Mesothelial cell of epicardium (in vitro differentiated cells): ENCODE data around the gene EFS. TPM values are rescaled to one million over a fixed set of nuclear protein-coding genes. Genes with fewer than 3 reads are reported as not detected.
A peak's percentile ranks its signal among the peaks of the same experiment; 100 is the strongest.

Experiments
- DNase-seq, 2 experiments: peaks; one replicate each; pipeline ENCODE4 v3.0.0; 2021; ENCODE audit warnings: low spot score in 2 of 2; ENCODE audit not compliant: unreplicated experiment in 2 of 2
- H3K27ac Mint-ChIP-seq: 2 replicates; pipeline ENCODE4 v1.8.0; 2021; ENCODE audit warnings: mixed read lengths
- H3K27me3 Mint-ChIP-seq: 2 replicates; pipeline ENCODE4 v1.8.0; 2021; ENCODE audit warnings: low read depth, mixed read lengths
- H3K36me3 Mint-ChIP-seq: 2 replicates; pipeline ENCODE4 v1.8.0; 2021; ENCODE audit warnings: mixed read lengths
- H3K4me1 Mint-ChIP-seq: 2 replicates; pipeline ENCODE4 v1.8.0; 2021; ENCODE audit warnings: mixed read lengths
- H3K4me3 Mint-ChIP-seq: 2 replicates; pipeline ENCODE4 v1.8.0; 2021; ENCODE audit warnings: mild to moderate bottlenecking, moderate library complexity, mixed read lengths
- H3K9me3 Mint-ChIP-seq: 2 replicates; pipeline ENCODE4 v1.8.0; 2021; ENCODE audit warnings: mixed read lengths
- total RNA-seq: library from RNA; stranded (reverse); gene quantifications from 3 replicates; pipeline ENCODE4 v1.2.1, GENCODE V29; 2021
- TF ChIP-seq, protein P1 (sequence below): fragments of 200-600 bp; sonication (generic); IDR thresholded peaks from one replicate; pipeline ENCODE4 v1.5.0; 2021; ENCODE audit warnings: antibody characterized with exemption; ENCODE audit not compliant: unreplicated experiment

Gene EFS
- total RNA-seq, 1 donor from 2014 or later = 81.2 TPM

GRCh38 chr14:23370221-23370620 is 5.2 kb upstream of the EFS start:
- Mint-ChIP-seq H3K36me3 (no peaks in the 10 kb centered on the region), H3K27ac (no peak overlapping the region), H3K4me1 (peaks cover 9% of the 10 kb centered on the region), H3K9me3 (no peaks in the 10 kb centered on the region), H3K4me3 (no peak overlapping the region), H3K27me3 (peaks cover 3% of the 10 kb centered on the region)
- TF ChIP-seq, protein P1, sequence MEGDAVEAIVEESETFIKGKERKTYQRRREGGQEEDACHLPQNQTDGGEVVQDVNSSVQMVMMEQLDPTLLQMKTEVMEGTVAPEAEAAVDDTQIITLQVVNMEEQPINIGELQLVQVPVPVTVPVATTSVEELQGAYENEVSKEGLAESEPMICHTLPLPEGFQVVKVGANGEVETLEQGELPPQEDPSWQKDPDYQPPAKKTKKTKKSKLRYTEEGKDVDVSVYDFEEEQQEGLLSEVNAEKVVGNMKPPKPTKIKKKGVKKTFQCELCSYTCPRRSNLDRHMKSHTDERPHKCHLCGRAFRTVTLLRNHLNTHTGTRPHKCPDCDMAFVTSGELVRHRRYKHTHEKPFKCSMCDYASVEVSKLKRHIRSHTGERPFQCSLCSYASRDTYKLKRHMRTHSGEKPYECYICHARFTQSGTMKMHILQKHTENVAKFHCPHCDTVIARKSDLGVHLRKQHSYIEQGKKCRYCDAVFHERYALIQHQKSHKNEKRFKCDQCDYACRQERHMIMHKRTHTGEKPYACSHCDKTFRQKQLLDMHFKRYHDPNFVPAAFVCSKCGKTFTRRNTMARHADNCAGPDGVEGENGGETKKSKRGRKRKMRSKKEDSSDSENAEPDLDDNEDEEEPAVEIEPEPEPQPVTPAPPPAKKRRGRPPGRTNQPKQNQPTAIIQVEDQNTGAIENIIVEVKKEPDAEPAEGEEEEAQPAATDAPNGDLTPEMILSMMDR = no peak
- DNase-seq = no peak

GRCh38 chr14:23366426-23366921 is 1.5 kb upstream of the EFS start:
- TF ChIP-seq, protein P1 = no peak
- peak; percentile 75 to 88 for DNase-seq
- peaks cover 2% of the 10 kb centered on the region for H3K36me3 Mint-ChIP-seq
- no peaks in the 10 kb centered on the region for H3K9me3 Mint-ChIP-seq
- H3K27me3 Mint-ChIP-seq = peaks cover under 1% of the 10 kb centered on the region
- peaks cover 33% of the 10 kb centered on the region for H3K4me1 Mint-ChIP-seq
- peak overlapping the region; percentile 94 for H3K27ac Mint-ChIP-seq
- peak overlapping the region; percentile 68 for H3K4me3 Mint-ChIP-seq

DNA sequence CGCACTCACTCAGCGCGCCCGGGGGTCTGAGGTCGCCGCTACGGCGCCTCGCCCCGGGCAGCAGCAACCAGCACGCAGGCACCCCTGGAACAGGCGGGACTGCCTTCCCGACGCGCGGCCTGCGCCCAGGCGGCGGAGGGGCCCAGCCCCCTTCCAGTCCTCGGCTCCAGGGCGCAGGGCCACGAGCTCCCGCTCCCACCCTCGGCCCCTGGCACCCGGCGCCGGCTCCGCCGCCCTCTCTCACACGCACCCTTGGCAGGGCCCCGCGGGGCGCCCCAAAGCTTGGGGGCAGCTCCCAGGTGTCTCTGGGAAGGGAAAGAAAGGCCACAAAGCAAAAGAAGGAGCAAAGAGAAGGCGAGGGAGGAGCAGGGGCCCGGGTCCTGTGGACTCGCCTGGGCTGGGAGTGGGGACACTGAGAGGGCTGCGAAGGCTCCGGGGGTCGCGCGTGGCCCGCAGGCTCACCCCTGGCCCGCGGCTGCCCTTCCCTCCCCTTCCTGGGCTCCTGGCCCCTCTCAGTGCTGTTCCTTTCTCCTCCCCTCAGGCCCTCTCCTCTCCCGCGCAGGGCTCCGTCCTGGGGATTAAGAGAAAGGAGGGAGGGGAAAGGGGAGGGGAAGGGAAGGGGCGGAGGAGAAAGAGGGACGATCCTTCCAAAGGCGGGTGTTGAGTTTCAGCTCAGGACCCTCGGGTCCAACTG is 907 bp upstream of the EFS start:
- peak in 1 of 2 experiments; percentile 60 for DNase-seq
- peak overlapping the region; percentile 68 for H3K4me3 Mint-ChIP-seq
- H3K27me3 Mint-ChIP-seq = no peaks in the 10 kb centered on the region
- H3K36me3 Mint-ChIP-seq = peaks cover 2% of the 10 kb centered on the region
- peaks cover 34% of the 10 kb centered on the region for H3K4me1 Mint-ChIP-seq
- TF ChIP-seq, protein P1 = no peak
- peak overlapping the region; percentile 94 for H3K27ac Mint-ChIP-seq
- no peaks in the 10 kb centered on the region for H3K9me3 Mint-ChIP-seq

- DNase-seq = no peak
Measured at GRCh38 chr14:23364164-23365035, 572 bp downstream of the EFS start.

GRCh38 chr14:23362200-23362599 is 2.8 kb downstream of the EFS start:
- peaks cover 4% of the 10 kb centered on the region for H3K36me3 Mint-ChIP-seq
- no peaks in the 10 kb centered on the region for H3K9me3 Mint-ChIP-seq
- peak overlapping the region; percentile 39 for H3K27ac Mint-ChIP-seq
- no peaks in the 10 kb centered on the region for H3K27me3 Mint-ChIP-seq
- DNase-seq = no peak
- H3K4me3 Mint-ChIP-seq = no peak overlapping the region
- TF ChIP-seq, protein P1 = no peak
- peaks cover 34% of the 10 kb centered on the region for H3K4me1 Mint-ChIP-seq

More at GRCh38 chr14:23364164-23365035, 572 bp downstream of the EFS start:
- H3K4me1 Mint-ChIP-seq = peaks cover 34% of the 10 kb centered on the region
- peak overlapping the region; percentile 94 for H3K4me3 Mint-ChIP-seq
- no peaks in the 10 kb centered on the region for H3K27me3 Mint-ChIP-seq
- peak overlapping the region; percentile 98 for H3K27ac Mint-ChIP-seq
- H3K9me3 Mint-ChIP-seq = no peaks in the 10 kb centered on the region
- H3K36me3 Mint-ChIP-seq = peaks cover 2% of the 10 kb centered on the region
- TF ChIP-seq, protein P1 = no peak
